HEK293 (cell line): Measurements from ENCODE around the gene STX2.

Source experiments
- KLF1 ChIP-seq: fragments of 450-650 bp; formaldehyde crosslinking; IDR thresholded peaks from 2 replicates; pipeline ENCODE4 v1.5.1; 2016; ENCODE audit warnings: missing biosample characterization, missing genetic modification characterization
- KLF9 ChIP-seq: fragments of 450-650 bp; formaldehyde crosslinking; IDR thresholded peaks from 2 replicates; pipeline ENCODE4 v1.5.1; 2016; ENCODE audit warnings: missing biosample characterization, missing genetic modification characterization, low read depth
- ZNF274 ChIP-seq, 2 experiments: fragments of 200-500 bp in 1 of 2; fragments of 450-650 bp in 1 of 2; sonication (Bioruptor generic) in 1 of 2; formaldehyde crosslinking in 1 of 2; IDR thresholded peaks; 2 replicates each; pipeline versions ENCODE4 v1.5.1 to v1.6.1; 2014 to 2016; ENCODE audit warnings: borderline replicate concordance in 1 of 2, inconsistent platforms in 1 of 2, low read length in 1 of 2, missing biosample characterization in 1 of 2, missing genetic modification characterization in 1 of 2
- ZNF610 ChIP-seq: fragments of 450-650 bp; formaldehyde crosslinking; IDR thresholded peaks from 2 replicates; pipeline ENCODE4 v1.5.1; 2016; ENCODE audit warnings: missing biosample characterization, missing genetic modification characterization, borderline replicate concordance
- TF ChIP-seq, protein P1 (sequence below): fragments of 450-650 bp; formaldehyde crosslinking; IDR thresholded peaks from 2 replicates; pipeline ENCODE4 v1.5.1; 2016; ENCODE audit warnings: missing biosample characterization, missing genetic modification characterization

- TF ChIP-seq ZNF274 (IDR thresholded peaks at IDR 0.05; ENCODE audit: low read length): no peak
- no peak for TF ChIP-seq ZNF274 (tag by site-specific recombination; IDR thresholded peaks at IDR 0.05; ENCODE audit: borderline replicate concordance)
- no peak for TF ChIP-seq ZNF610 (tag by site-specific recombination)
- TF ChIP-seq KLF1 (tag by site-specific recombination): no peak
- TF ChIP-seq KLF9 (tag by site-specific recombination): no peak
- TF ChIP-seq, protein P1, sequence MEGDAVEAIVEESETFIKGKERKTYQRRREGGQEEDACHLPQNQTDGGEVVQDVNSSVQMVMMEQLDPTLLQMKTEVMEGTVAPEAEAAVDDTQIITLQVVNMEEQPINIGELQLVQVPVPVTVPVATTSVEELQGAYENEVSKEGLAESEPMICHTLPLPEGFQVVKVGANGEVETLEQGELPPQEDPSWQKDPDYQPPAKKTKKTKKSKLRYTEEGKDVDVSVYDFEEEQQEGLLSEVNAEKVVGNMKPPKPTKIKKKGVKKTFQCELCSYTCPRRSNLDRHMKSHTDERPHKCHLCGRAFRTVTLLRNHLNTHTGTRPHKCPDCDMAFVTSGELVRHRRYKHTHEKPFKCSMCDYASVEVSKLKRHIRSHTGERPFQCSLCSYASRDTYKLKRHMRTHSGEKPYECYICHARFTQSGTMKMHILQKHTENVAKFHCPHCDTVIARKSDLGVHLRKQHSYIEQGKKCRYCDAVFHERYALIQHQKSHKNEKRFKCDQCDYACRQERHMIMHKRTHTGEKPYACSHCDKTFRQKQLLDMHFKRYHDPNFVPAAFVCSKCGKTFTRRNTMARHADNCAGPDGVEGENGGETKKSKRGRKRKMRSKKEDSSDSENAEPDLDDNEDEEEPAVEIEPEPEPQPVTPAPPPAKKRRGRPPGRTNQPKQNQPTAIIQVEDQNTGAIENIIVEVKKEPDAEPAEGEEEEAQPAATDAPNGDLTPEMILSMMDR (tag by site-specific recombination): no peak
These were observed 50.5 kb downstream of the STX2 start for GRCh38 chr12:130788515-130788914.
